Measurements from ENCODE around the gene SNX22.

DNA sequence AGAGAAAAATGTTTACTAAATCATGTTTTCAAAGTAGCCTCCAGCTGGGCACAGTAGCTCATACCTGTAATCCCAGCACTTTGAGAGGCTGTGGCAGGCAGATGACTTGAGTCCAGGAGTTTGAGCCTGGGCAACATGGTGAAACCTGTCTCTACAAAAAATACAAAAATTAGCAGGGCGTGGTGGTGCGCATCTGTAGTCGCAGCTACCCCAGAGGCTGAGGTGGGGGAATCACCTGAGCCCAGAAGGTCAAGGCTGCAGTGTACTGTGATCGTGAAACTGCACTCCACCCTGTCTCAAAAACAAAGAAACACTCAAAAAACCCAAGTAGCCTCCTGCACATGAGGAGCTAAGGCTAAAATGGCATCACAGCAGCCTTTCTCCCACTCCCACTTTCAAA is 12.9 kb downstream of the SNX22 start:
- TF ChIP-seq EZH2 (IDR thresholded peaks at IDR 0.05), result no peak
- TF ChIP-seq POLR2AphosphoS5 (IDR thresholded peaks at IDR 0.05; ENCODE audit: borderline replicate concordance, low read depth, low read length), result no peak

Measured in SK-N-MC (cell line).